ENCODE measurements around the gene IP6K3.

- no peak for TF ChIP-seq EZH2phosphoT487 (IDR thresholded peaks at IDR 0.05; ENCODE audit: low read depth)
- TF ChIP-seq, protein P1, sequence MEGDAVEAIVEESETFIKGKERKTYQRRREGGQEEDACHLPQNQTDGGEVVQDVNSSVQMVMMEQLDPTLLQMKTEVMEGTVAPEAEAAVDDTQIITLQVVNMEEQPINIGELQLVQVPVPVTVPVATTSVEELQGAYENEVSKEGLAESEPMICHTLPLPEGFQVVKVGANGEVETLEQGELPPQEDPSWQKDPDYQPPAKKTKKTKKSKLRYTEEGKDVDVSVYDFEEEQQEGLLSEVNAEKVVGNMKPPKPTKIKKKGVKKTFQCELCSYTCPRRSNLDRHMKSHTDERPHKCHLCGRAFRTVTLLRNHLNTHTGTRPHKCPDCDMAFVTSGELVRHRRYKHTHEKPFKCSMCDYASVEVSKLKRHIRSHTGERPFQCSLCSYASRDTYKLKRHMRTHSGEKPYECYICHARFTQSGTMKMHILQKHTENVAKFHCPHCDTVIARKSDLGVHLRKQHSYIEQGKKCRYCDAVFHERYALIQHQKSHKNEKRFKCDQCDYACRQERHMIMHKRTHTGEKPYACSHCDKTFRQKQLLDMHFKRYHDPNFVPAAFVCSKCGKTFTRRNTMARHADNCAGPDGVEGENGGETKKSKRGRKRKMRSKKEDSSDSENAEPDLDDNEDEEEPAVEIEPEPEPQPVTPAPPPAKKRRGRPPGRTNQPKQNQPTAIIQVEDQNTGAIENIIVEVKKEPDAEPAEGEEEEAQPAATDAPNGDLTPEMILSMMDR (IDR thresholded peaks at IDR 0.05; ENCODE audit: low read depth, low read length): no peak
These were observed 33.2 kb upstream of the IP6K3 start for GRCh38 chr6:33779895-33780294.

All from OCI-LY3 (cell line).